Activated CD4-positive, alpha-beta T cell treated with anti-CD3 and anti-CD28 coated beads for 24 hours (primary cell): ENCODE measurements around the gene MXD4.
"Not testable (repeated sequence)": the region's sequence is repeated elsewhere in the genome, so short reads cannot be mapped to it uniquely, and the experiment has no call there.

Experiments used
- DNase-seq, 2 donors: peaks; one replicate each; pipeline ENCODE4 v3.0.0-alpha.2; 2020; ENCODE audit warnings: low read depth in 2 of 2

Gene MXD4

DNA sequence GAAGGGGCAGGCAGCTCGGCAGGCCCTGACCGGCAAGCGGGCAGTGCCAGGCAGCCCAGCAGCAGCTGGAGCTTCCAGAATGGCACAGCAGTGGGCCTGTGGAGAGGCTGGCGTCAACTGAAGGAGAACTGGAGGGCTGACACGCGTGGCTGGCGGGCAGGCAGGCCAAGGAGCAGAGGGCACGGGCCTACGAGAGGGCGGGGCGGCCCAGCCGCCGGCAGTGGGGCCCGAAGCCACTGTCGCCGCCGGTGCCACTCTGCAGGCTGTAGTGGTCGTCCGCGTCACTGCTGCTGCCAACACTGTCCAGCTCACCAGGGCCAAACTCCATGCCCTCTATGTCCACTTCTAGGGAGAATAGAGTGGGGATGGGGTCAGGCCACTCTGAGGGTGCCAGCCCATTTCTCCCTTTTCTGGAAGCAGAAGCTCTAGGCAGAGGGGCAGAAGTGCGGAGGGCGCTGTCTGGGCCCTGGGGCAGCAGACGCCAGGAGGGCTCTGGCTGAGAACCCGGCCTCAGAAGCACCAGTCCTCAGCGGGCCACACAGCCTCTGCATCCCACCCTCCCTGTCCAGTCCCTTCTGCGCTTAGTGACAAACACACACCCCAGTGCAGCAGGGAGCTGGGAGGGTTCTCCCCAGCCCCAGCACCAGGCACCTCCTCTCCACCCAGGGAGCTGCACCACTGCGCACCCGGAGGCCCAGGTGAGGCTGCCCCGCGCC lies 11.4 kb downstream of the MXD4 start:
- no peak for DNase-seq

DNA sequence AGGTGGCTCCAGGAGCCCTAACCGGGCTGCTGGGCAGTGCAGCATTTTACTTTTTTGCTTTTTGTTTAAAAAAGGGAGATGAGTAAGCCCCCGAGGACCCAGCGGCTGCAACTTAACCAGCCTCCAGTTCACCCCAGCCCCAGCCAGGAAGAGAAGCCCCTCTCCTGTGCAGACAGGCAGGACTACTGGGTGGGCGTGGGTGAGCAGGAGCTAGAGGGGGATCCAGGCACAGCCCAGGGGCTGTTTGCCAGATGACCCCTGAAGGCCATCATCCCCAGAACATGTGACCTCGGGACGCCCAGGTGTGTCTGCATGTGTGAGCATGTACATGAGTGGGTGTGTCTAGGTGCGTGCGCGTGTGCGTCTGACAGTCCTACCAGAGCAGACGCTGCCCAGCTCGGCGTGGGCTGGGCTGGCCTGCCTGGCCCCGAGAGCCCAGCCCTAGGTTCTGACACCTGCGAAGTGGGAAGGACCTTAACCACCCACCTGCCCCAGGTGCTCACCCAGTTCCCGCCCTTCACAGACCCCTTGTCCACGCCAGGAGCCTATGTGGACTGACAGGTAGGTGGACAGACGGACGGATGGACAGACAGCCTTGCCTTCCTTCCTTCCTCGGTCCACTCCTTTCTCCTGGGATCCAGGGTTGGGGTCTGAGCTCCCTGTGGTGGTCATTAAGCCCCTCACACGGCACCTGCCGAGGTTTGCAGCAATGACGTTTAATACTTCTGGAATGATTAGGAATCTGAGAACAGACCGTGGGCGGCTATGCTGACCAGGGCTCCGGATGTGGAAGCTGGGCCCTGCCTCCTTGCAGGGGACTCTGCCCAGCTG lies 12.2 kb downstream of the MXD4 start:
- no peak for DNase-seq

GRCh38 chr4:2248821-2249261 lies 13.1 kb downstream of the MXD4 start:
- DNase-seq: no peak

- DNase-seq: no peak
These were observed 13.7 kb downstream of the MXD4 start for GRCh38 chr4:2248044-2248780.

- no peak for DNase-seq
These were observed 14.5 kb downstream of the MXD4 start for GRCh38 chr4:2247128-2248043.

- DNase-seq: no peak
These were observed 15.4 kb downstream of the MXD4 start for GRCh38 chr4:2246384-2247127.

GRCh38 chr4:2245787-2246275 lies 16.1 kb downstream of the MXD4 start:
- no peak for DNase-seq

GRCh38 chr4:2245057-2245786 lies 16.7 kb downstream of the MXD4 start:
- no peak for DNase-seq

GRCh38 chr4:2243681-2244380 lies 18.1 kb downstream of the MXD4 start:
- DNase-seq: no peak

DNA sequence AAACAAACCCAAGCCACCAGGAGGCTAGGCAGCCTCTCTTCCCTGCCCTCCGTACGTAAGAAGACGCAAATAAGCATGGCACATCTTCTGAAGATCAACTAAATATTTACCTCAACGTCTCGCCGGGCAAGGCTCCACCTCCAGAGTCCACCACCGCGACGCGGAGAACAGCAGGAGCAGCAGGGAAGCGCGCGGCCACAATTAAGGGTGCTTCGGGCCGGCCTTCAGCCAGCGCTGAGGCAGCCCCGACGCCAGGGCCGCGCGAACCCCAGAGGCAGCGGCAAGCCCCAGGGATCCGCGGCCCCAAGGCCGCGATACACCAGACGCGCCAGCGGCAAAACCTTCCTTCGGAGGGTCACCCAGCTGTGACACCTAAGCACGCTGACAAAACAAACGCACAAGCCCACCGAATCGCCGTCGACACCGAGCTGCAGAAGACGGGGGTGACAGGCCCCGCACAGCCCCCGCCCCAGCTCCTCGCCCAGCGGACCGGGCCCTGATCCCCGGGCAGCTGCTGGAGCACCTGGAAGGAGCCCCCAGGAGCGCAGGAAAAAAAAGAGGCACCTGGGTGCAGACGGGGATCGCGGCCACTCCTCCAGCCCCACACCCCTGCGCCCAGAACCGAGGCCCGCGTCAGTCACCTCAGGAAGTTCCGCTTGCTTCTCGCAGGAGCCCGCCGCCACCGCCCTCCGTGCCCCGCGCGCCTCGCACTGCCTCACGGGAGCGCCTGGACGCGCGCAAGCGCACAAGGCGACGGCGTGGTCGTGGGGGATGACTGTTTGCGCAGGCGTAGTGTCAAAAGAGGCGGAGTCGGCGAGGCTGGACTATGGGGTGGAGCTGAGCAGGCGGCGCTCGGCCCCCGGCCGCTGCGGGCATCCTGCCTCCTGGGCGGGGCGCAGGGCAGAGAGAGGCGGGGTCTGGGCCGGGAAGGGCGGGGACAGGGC lies 20.2 kb downstream of the MXD4 start, which contains the start of the genes HAUS3 and POLN:
TSS of gene HAUS3 (minus strand) at position 712 of the 944 bp plus-strand sequence. CDS start 1,175 bp downstream, outside the sequence.
TSS of gene POLN (minus strand) at position 712 of the 944 bp plus-strand sequence. CDS start 12,890 bp downstream, outside the sequence.
- DNase-seq: peak; percentile 98 to 99

GRCh38 chr4:2241003-2241402 lies 20.9 kb downstream of the MXD4 start:
- DNase-seq: no peak

DNA sequence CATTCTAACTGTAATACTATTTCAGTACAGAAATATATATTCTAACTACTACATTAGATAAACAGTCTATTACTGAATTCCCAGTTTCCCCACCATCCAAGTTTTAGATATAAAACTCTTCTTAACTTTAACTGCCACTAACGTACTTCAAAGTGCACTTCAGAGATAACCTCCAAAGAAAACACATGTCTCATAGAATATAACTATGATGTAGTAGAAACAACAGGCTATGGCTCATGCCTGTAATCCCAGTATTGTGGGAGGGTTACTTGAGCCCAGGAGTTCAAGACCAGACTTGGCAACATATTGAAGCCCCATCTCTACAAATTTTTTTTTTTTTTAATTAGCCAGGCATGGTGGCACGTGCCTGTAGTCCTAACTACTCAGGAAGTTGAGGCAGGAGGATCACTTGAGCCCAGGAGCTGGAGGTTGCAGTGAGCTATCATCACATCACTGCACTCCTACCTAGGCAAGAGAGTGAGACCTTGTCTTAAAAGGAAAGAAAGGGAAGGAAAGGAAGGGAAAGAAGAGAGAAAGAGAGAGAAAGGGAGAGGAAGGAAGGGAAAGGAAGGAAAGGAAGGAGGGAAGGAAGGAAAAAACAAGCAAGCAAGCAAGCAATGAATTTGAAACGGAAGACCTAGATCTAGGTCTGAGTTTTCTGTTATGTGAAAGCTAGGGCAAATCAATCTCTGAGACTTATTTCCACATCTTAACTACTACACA lies 24.8 kb downstream of the MXD4 start:
- no peak for DNase-seq

DNA sequence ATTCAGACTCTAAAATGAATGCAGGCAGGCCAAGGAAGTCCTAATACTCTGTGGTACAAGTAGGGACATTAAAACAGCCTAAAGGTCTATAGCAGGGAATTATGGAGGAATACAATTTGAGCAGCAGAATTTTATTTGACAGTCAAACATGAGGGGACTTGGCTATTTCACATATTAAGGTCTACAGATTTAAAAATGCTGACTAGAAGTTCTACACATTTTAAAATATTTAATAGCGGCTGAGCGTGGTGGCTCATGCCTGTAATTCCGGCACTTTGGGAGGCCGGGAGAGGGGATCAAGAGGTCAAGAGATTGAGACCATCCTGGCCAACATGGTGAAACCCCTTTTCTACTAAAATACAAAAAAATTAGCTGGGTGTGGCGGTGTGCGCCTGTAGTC lies 30.8 kb downstream of the MXD4 start:
- DNase-seq: no peak

GRCh38 chr4:2226261-2226660 lies 35.6 kb downstream of the MXD4 start:
- DNase-seq: no peak

DNA sequence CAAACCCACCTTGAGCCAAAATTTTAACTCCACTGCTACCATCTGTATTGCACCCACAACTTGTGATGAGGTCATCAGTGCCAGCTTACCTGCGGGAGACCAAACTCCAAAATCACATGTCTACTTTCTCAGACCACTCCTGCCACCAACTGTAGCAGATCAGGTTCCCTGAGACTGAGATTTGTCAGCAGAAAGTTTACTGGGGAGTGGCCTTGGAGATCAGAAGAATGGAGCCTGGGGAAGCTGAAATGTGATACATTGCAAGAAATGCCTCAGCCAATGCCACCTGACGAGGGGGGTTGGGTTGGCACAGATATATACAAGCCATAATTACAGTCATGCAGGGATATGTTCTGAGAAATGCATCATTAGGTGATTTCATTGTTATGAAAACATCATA lies 39.1 kb downstream of the MXD4 start:
- DNase-seq: no peak

GRCh38 chr4:2221378-2221777 lies 40.5 kb downstream of the MXD4 start:
- not testable (repeated sequence) for DNase-seq
